Upper lobe of left lung (tissue), 6 donors: ENCODE measurements around the gene EMC6. TPM values are rescaled to one million over a fixed set of nuclear protein-coding genes. Genes with fewer than 3 reads are reported as not detected.

Source experiments
- ATAC-seq, 2 donors: fragments of 200-7000 bp; cut with Tn5 transposase; one replicate each; pipeline ENCODE4 v1.9.1; 2022; ENCODE audit warnings: mild to moderate bottlenecking in 2 of 2, moderate library complexity in 2 of 2; ENCODE audit not compliant: low FRiP score in 2 of 2
- DNase-seq, 2 donors: peaks; one replicate each; pipeline ENCODE4 v3.0.0-alpha.2; 2019 to 2020
- H3K27ac ChIP-seq, 4 donors: fragments of 200-600 bp; sonication (generic); one replicate each; pipeline ENCODE4 v1.5.1; 2016 to 2019
- H3K27me3 ChIP-seq, 4 donors: fragments of 200-600 bp; sonication (generic); one replicate each; pipeline ENCODE4 v1.5.1; 2017 to 2019
- H3K36me3 ChIP-seq, 4 donors: fragments of 200-600 bp; sonication (generic); one replicate each; pipeline ENCODE4 v1.5.1; 2016 to 2019
- H3K4me1 ChIP-seq, 4 donors: fragments of 200-600 bp; sonication (generic); one replicate each; pipeline ENCODE4 v1.5.1; 2018 to 2019
- H3K4me3 ChIP-seq, 4 donors: fragments of 200-600 bp; sonication (generic); one replicate each; pipeline ENCODE4 v1.5.1; 2017 to 2019; ENCODE audit warnings: mild to moderate bottlenecking in 2 of 4, moderate library complexity in 1 of 4
- H3K9me3 ChIP-seq, 4 donors: fragments of 200-600 bp; sonication (generic); one replicate each; pipeline ENCODE4 v1.5.1; 2018 to 2019
- CTCF ChIP-seq, 6 experiments: fragments of 450-650 bp in 4 of 6; fragments of 200-600 bp in 2 of 6; sonication (generic) in 2 of 6; IDR thresholded peaks; one replicate each; pipeline ENCODE4 v1.5.1; 2016 to 2019; ENCODE audit warnings: antibody characterized with exemption in 6 of 6
- EP300 ChIP-seq, 4 donors: sonication (generic); formaldehyde crosslinking; IDR thresholded peaks; one replicate each; pipeline ENCODE4 v1.5.1; 2017; ENCODE audit warnings: antibody characterized with exemption in 4 of 4, control low read depth in 2 of 4
- POLR2A ChIP-seq, 4 donors: fragments of 450-650 bp; IDR thresholded peaks; one replicate each; pipeline ENCODE4 v1.5.1; 2016 to 2017; ENCODE audit warnings: antibody characterized with exemption in 4 of 4, mild to moderate bottlenecking in 2 of 4
- POLR2AphosphoS5 ChIP-seq, 2 donors: sonication (generic); formaldehyde crosslinking; IDR thresholded peaks; one replicate each; pipeline ENCODE4 v1.5.1; 2017; ENCODE audit warnings: antibody characterized with exemption in 2 of 2
- WGBS, 2 donors: methylation state at CpG; one replicate each; pipeline ENCODE4 v1.1.5; 2017 to 2018; 5-methylcytosine and 5-hydroxymethylcytosine counted together
- total RNA-seq, 6 donors: library from RNA; depleted of rRNA in 4 of 6; stranded (reverse); fragments of >200 nt in 4 of 6; gene quantifications; one replicate each; pipeline versions ENCODE4 v1.1.0 to v1.2.1, GENCODE V29; 2016 to 2021
- donor health status: DM: no; HTN: no; CAD: no; lungs with moderate emphysema.
- donor health status: DM: no; HTN: yes; CAD: no; lungs with severe emphysema.

The EMC6 gene
- total RNA-seq, 6 donors from 2014 or later = 9.8 to 38.7 (median 36.5) TPM; not detected in 1

GRCh38 chr17:3682033-3682432 is 13.4 kb downstream of the EMC6 start:
- Histone ChIP-seq H3K9me3 (no peaks in the 10 kb centered on the region), H3K27me3 (peaks cover 0 to 4% (median 2%) of the 10 kb centered on the region in 4 donors), H3K36me3 (no peaks in the 10 kb centered on the region), H3K4me3 (no peak overlapping the region), H3K4me1 (no peaks in the 10 kb centered on the region), H3K27ac (no peak overlapping the region)
- WGBS, 2 donors = 80 to 89% methylated on average over 10 to 12 of the region's 12 CpGs
- DNase-seq = peak in 1 of 2 donors; percentile 29
- TF ChIP-seq CTCF (IDR thresholded peaks at IDR 0.05) = no peak
- no peak for TF ChIP-seq POLR2A (IDR thresholded peaks at IDR 0.05)
- no peak for TF ChIP-seq POLR2AphosphoS5 (IDR thresholded peaks at IDR 0.05)
- no peak for ATAC-seq

GRCh38 chr17:3683054-3683511 is 14.5 kb downstream of the EMC6 start:
- DNase-seq (no peak), ATAC-seq (peak; percentile 86 to 88)
- Histone ChIP-seq H3K9me3 (no peaks in the 10 kb centered on the region), H3K4me3 (no peak overlapping the region), H3K27ac (no peak overlapping the region), H3K4me1 (no peaks in the 10 kb centered on the region), H3K27me3 (peaks cover 0 to 5% (median 2%) of the 10 kb centered on the region in 4 donors), H3K36me3 (no peaks in the 10 kb centered on the region)
- WGBS, 2 donors = 30 to 35% methylated on average over 10 of the region's 10 CpGs
- TF ChIP-seq CTCF (IDR thresholded peaks at IDR 0.05) (peak; percentile 80 to 88 (median 84)), POLR2AphosphoS5 (IDR thresholded peaks at IDR 0.05) (no peak)

- H3K27me3 ChIP-seq = peaks cover 0 to 8% (median 2%) of the 10 kb centered on the region in 4 donors
- no peak for ATAC-seq
- WGBS, 2 donors = 47 to 51% methylated on average over 3 to 7 of the region's 13 CpGs
- no peak overlapping the region for H3K27ac ChIP-seq
- no peak for TF ChIP-seq EP300 (IDR thresholded peaks at IDR 0.05)
- DNase-seq = peak in 1 of 2 donors; percentile 69
- no peaks in the 10 kb centered on the region for H3K9me3 ChIP-seq
- H3K4me3 ChIP-seq = no peak overlapping the region
- H3K4me1 ChIP-seq = no peaks in the 10 kb centered on the region
- H3K36me3 ChIP-seq = no peaks in the 10 kb centered on the region
Observed at GRCh38 chr17:3685174-3685573, 16.6 kb downstream of the EMC6 start.

GRCh38 chr17:3688027-3688553 is 19.5 kb downstream of the EMC6 start:
- no peak for ATAC-seq

GRCh38 chr17:3688852-3689261 is 20.2 kb downstream of the EMC6 start:
- peaks cover 0 to 8% (median 2%) of the 10 kb centered on the region in 4 donors for H3K27me3 ChIP-seq
- H3K4me3 ChIP-seq = no peak overlapping the region
- H3K27ac ChIP-seq = no peak overlapping the region
- H3K36me3 ChIP-seq = no peaks in the 10 kb centered on the region
- no peak for TF ChIP-seq POLR2AphosphoS5 (IDR thresholded peaks at IDR 0.05)
- no peak for TF ChIP-seq CTCF (IDR thresholded peaks at IDR 0.05)
- TF ChIP-seq EP300 (IDR thresholded peaks at IDR 0.05) = no peak
- no peak for TF ChIP-seq POLR2A (IDR thresholded peaks at IDR 0.05)
- WGBS, 2 donors = 66% methylated on average over 4 of the region's 14 CpGs; no CpG with 5 or more reads in 1 of the 2 donors
- ATAC-seq (peak in 1 of 2 donors; percentile 41), DNase-seq (peak in 1 of 2 donors; percentile 46)
- no peaks in the 10 kb centered on the region for H3K4me1 ChIP-seq
- H3K9me3 ChIP-seq = no peaks in the 10 kb centered on the region

More at GRCh38 chr17:3688027-3688553, 19.5 kb downstream of the EMC6 start:
- peak in 1 of 2 donors; percentile 42 for DNase-seq
- no peak overlapping the region for H3K4me3 ChIP-seq
- 43 to 59% methylated on average over 11 to 16 of the region's 19 CpGs for WGBS, 2 donors
- TF ChIP-seq CTCF (IDR thresholded peaks at IDR 0.05) = no peak
- TF ChIP-seq POLR2AphosphoS5 (IDR thresholded peaks at IDR 0.05) = no peak
- no peak for TF ChIP-seq EP300 (IDR thresholded peaks at IDR 0.05)
- no peak for TF ChIP-seq POLR2A (IDR thresholded peaks at IDR 0.05)
- H3K36me3 ChIP-seq = no peaks in the 10 kb centered on the region
- peaks cover 0 to 8% (median 2%) of the 10 kb centered on the region in 4 donors for H3K27me3 ChIP-seq
- no peaks in the 10 kb centered on the region for H3K9me3 ChIP-seq
- H3K4me1 ChIP-seq = no peaks in the 10 kb centered on the region
- no peak overlapping the region for H3K27ac ChIP-seq
